GM08714 (cell line): ENCODE data around the gene AIMP2.
A peak's percentile ranks its signal among the peaks of the same experiment; 100 is the strongest.
"Not testable (repeated sequence)": the region's sequence is repeated elsewhere in the genome, so short reads cannot be mapped to it uniquely, and the experiment has no call there.

Experiments used
- H3K4me3 ChIP-seq: fragments of 200-500 bp; sonication (Bioruptor generic); 2 replicates; pipeline ENCODE4 v1.5.1; 2014; ENCODE audit warnings: mild to moderate bottlenecking, low read length, inconsistent platforms
- ZNF274 ChIP-seq: IDR thresholded peaks from 2 replicates; pipeline ENCODE4 v1.6.1; 2012; ENCODE audit warnings: mild to moderate bottlenecking, low read depth, low read length

The AIMP2 gene

DNA sequence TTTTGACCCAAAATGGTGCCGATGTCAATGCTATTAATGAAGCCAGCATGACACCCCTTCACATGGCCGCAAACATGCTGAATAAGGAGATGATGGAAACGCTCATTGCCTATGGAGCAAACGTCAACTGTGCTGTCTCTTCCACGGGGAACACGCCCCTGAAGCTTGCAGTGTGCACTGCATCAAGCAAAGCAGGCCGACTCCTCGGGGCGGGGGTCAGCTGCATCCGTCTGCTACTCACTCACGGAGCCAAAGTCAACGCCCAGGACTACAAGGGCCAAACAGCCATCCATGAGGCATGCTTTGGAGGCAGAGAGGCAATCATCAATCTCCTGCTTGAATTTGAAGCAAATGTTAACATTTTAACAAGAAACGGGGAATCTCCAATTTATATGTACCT lies 26.6 kb downstream of the AIMP2 start:
- no peak for TF ChIP-seq ZNF274
- no peak overlapping the region for H3K4me3 ChIP-seq

DNA sequence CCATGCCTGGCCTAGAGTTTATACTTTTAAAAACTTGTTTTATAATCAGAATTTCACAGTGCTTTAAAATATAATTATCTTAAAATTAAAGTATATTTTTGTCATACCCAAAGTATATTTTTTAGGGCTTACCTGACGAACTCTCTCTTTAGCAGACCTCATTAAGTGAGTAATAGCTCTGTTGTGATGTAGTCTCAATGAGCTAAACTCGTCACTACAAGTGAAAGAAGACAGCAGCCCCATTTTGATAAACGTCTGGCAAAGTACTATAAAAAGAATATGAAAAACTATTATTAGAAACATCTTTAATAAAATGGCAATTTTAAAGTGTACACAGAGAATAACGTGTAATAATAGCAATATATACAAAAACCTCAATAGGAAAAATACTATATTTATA lies 40.7 kb downstream of the AIMP2 start:
- no peak for TF ChIP-seq ZNF274
- H3K4me3 ChIP-seq: no peak overlapping the region

- H3K4me3 ChIP-seq: not testable (repeated sequence)
Observed at GRCh38 chr7:6051185-6051584, 42.1 kb downstream of the AIMP2 start.

- H3K4me3 ChIP-seq: no peak overlapping the region
- no peak for TF ChIP-seq ZNF274
Observed at GRCh38 chr7:6056616-6057015, 47.5 kb downstream of the AIMP2 start.

GRCh38 chr7:6057316-6058129 lies 48.5 kb downstream of the AIMP2 start:
- peak overlapping the region; percentile 82 for H3K4me3 ChIP-seq
- TF ChIP-seq ZNF274: no peak

GRCh38 chr7:6059941-6060340 lies 50.9 kb downstream of the AIMP2 start:
- not testable (repeated sequence) for H3K4me3 ChIP-seq

GRCh38 chr7:6071406-6071805 lies 62.3 kb downstream of the AIMP2 start:
- TF ChIP-seq ZNF274: no peak
- no peak overlapping the region for H3K4me3 ChIP-seq
